GM13977 (cell line): ENCODE results near the gene SLC41A1.

Experiments used
- DNase-seq: peaks from one replicate; pipeline ENCODE4 v3.0.0; 2012; ENCODE audit warnings: low spot score
- CTCF ChIP-seq: IDR thresholded peaks from 2 replicates; pipeline ENCODE4 v1.5.1; 2012; ENCODE audit warnings: mild to moderate bottlenecking, control low read depth; ENCODE audit not compliant: insufficient read depth; ENCODE audit errors: extremely low read depth, missing control alignments
- in situ Hi-C: fragments of 300-500 bp; cut with MboI; formaldehyde crosslinking; loops from one replicate; pipeline ENCODE4 v1.12.0; 2022; ENCODE audit warnings: low sequenced_read_pairs, low pct_unique_long_range_greater_than_20kb, mixed read lengths, inconsistent platforms; ENCODE audit not compliant: unreplicated experiment

The SLC41A1 gene

GRCh38 chr1:205800981-205801703 is 11.9 kb downstream of the SLC41A1 start:
- DNase-seq: no peak
- in situ Hi-C loops: no loop called here
- no peak for TF ChIP-seq CTCF

GRCh38 chr1:205800427-205800826 is 12.6 kb downstream of the SLC41A1 start:
- no peak for TF ChIP-seq CTCF
- DNase-seq: no peak
- in situ Hi-C loops: no loop called here

GRCh38 chr1:205798577-205798976 is 14.4 kb downstream of the SLC41A1 start:
- no peak for TF ChIP-seq CTCF
- no peak for DNase-seq
- in situ Hi-C loops: loop anchor here (10.0 to 25.0 kb wide), 2 partner anchors 186 to 314 kb away; partner anchors contain the start of gene AVPR1B

GRCh38 chr1:205797168-205797567 is 15.8 kb downstream of the SLC41A1 start:
- in situ Hi-C loops: loop anchor here (10.0 to 25.0 kb wide), 2 partner anchors 188 to 315 kb away; partner anchors contain the start of gene AVPR1B
- TF ChIP-seq CTCF: no peak
- DNase-seq: no peak

- in situ Hi-C loops: loop anchor here (10.0 to 25.0 kb wide), 2 partner anchors 191 to 318 kb away; partner anchors contain the start of gene AVPR1B
- TF ChIP-seq CTCF: no peak
- no peak for DNase-seq
Observed at GRCh38 chr1:205794011-205794730, 18.8 kb downstream of the SLC41A1 start.

- in situ Hi-C loops: loop anchor here (10.0 to 25.0 kb wide), 2 partner anchors 192 to 319 kb away; partner anchors contain the start of gene AVPR1B
- TF ChIP-seq CTCF: no peak
- no peak for DNase-seq
Observed at GRCh38 chr1:205792961-205793673, 19.9 kb downstream of the SLC41A1 start.
